Activated gamma-delta T cell treated with anti-CD3 and anti-CD28 coated beads, Interleukin-2, amount 50 U/mL, for 16 hours (primary cell): ENCODE measurements around the gene ITPR1.

Source experiments
- DNase-seq: peaks from one replicate; pipeline ENCODE4 v3.0.0-alpha.2; 2020; ENCODE audit warnings: low read depth

The ITPR1 gene

GRCh38 chr3:4643904-4644547 is 150.9 kb downstream of the ITPR1 start:
- no peak for DNase-seq

- no peak for DNase-seq
Observed at GRCh38 chr3:4644951-4645350, 151.8 kb downstream of the ITPR1 start.

GRCh38 chr3:4645468-4645867 is 152.3 kb downstream of the ITPR1 start:
- DNase-seq, result no peak

DNA sequence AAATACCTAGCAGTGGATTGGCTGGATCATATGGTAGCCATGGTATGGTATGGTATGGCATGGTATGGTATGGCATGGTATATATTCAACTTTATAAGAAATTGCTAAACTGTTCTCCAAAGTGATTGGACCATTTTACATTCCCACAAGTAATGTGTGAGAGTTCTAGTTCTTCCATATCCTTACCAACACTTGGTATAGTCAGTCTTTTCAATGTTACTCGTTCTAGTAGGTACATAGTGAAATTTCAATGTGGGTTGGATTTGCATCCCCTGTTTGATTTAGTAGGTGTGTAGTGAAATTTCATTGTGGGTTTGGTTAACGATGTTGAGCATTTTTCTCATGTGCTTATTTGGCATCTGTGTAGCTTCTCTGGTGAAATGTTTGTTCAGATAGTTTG is 154.3 kb downstream of the ITPR1 start:
- no peak for DNase-seq

DNA sequence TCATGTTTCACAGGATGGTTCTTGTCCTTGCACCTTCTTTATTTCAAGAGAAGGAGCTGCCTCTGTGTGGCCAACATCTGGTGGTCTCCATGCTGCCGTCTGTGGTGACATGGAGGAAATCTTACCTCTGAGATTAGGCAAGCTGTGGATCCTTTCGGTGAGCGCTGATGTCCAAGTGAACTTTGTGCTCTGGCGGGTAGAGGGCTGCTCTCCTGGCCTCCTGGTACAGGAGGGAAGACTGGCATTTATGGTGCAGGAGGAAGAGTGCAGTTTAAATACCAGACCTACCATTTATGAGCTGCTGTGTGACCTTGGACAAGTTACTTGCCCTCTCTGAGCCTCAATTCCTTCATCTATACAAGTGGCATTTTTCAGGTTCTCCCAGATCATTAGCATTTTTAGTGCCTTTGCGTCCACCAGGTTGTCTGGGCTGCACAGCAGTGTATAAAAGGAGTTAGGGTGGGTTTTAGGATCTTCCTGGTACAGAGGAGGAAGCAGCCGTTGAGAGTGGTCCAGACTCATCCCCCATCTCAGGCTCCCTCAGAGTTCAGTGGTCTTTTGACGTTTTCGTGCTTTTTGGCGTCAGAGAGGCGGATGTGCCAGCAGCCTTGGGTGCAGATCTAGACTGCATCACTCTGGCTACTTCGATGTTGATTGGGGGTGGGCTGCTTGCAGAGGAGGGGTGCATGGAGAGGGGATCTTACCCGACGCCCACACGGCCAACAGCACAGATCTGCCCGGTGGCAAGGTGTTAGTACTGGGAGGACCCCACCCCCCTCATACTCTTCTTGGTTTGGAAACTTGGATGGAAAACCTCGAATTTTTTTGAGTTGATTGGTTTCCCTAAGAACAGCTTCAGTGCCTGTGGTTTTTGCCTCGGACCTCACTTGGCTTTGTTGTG is 162.2 kb downstream of the ITPR1 start:
- DNase-seq, result no peak

- DNase-seq, result no peak
Observed at GRCh38 chr3:4656059-4656458, 162.9 kb downstream of the ITPR1 start.

DNA sequence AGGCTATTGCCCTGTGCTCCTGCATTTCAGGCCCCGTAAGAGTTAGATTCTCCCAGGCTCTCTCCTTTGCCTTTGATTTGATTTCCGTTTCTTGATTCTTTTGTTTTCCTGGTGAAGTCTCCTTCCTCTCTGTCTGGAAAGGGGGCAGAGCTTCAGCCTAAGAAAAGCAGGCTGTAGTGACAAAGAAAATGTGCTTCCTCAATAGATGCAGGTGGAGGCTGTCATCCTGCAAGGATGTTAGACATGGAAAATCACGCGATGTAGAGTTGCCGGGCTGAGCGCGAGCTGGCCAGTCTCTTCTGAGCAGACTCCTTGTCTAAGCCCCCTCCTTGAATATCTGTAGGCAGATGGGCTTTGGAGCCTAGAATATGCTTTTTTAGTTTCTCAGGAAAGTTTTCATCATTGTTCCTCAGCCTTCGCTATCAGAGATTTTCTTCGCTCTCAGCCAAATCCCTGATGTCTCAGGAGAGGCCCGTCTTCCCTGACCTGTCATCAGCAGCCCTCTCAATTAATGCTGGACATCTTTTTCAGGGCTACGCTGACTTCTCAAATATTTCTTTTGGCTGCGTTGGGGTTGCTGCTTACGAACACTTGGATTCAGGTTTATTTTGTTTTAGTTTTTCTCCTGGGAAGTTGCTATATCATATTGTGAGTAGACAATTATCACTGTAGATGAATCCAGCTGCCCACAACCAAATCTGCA is 163.6 kb downstream of the ITPR1 start:
- DNase-seq, result no peak

GRCh38 chr3:4660936-4661335 is 167.8 kb downstream of the ITPR1 start:
- DNase-seq, result no peak

GRCh38 chr3:4664412-4664811 is 171.3 kb downstream of the ITPR1 start:
- no peak for DNase-seq

GRCh38 chr3:4665197-4665596 is 172.0 kb downstream of the ITPR1 start:
- no peak for DNase-seq

- no peak for DNase-seq
Observed at GRCh38 chr3:4666071-4666470, 172.9 kb downstream of the ITPR1 start.

GRCh38 chr3:4670352-4670751 is 177.2 kb downstream of the ITPR1 start:
- DNase-seq, result no peak

- no peak for DNase-seq
Observed at GRCh38 chr3:4672725-4673275, 179.7 kb downstream of the ITPR1 start.

- DNase-seq, result no peak
Observed at GRCh38 chr3:4674216-4674615, 181.1 kb downstream of the ITPR1 start.

GRCh38 chr3:4675704-4676103 is 182.6 kb downstream of the ITPR1 start:
- DNase-seq, result no peak

- DNase-seq, result no peak
Observed at GRCh38 chr3:4678320-4678719, 185.2 kb downstream of the ITPR1 start.

- DNase-seq, result no peak
Observed at GRCh38 chr3:4680227-4680691, 187.1 kb downstream of the ITPR1 start.

DNA sequence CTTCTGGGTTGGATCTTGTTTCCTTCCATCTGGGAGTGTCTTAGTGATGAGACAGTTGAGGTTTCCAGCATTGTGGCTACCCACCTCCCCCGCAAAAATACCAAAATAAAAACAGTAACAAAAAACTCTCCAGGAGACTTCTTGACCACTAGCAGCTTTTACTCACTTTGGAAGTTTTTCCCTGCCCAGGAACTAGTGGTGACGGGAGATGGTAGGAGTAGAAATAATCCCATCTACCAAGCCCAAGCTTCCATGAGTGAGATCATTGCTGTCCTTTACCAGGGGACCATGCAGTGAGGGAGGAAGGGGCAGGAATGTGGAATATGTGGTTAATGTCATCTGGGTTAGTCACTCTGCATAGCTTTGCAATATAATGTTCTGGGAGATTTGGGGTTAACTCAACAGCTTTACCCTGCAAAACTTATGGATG is 187.7 kb downstream of the ITPR1 start:
- DNase-seq, result no peak

GRCh38 chr3:4681301-4681700 is 188.2 kb downstream of the ITPR1 start:
- DNase-seq, result no peak

DNA sequence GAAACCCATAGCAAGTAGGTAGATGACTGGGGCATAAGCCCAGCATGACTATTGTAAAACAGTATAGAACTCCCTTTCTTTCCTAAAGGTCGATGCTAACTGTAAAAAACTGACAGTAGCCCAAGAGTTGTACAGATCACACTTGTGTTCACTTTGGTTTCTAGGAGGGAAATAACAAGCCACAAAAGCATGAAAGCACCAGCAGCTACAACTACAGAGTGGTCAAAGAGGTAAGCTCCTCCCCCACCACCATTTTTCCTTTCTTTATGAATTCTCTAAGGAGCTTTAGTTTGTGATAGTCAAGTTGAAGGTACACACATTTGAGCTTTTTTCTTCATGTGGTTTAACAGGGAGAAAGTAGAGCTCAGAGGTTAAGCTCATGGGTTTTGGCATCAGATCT is 191.0 kb downstream of the ITPR1 start:
- DNase-seq, result no peak

DNA sequence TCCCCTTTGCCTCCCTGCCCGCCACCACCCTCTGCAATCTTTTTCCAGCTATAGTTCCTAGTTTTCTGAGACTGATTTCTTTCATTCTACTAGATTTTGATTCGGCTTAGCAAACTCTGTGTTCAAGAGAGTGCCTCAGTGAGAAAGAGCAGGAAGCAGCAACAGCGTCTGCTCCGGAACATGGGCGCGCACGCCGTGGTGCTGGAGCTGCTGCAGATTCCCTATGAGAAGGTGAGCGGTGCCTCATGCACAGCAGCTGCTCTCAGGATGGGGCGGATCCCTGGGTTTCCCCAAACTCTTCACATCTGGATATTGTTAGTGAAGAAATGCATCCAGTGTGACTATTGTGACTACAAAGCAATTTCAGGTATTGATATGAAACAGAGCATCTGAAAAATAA is 191.8 kb downstream of the ITPR1 start:
- no peak for DNase-seq

DNA sequence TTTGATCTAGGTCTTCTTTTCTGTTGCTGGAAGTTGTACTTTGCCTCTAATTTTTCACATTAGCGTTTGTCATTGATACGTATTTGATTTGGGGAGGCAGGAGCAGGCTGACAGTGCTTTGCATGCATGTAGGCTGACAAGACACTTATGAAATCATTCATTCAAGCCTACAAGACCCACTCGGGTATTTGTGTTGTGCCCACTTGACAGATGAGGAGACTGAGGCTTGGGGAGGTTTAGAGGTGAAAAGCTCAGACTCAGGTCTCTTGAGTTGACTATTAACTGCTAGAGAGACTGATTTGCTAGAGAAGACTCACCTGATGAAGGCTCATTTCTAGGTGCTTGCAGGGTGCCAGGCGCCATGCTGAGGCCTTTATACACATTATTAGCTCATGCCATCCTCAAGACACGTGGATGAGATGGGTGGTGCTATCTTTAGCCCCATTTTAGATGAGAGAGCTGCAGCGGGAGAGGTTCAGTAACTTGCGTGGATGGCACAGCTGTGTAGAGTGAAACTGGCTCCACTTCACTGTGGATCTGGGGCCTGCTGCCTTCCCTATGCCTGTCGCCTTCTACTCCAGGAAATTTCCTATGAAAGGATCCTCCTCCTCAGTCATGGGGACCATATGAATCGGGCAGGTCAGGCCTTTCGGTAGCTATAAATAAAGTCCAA is 192.7 kb downstream of the ITPR1 start:
- DNase-seq, result no peak
